ENCODE measurements around the gene DDO. TPM values are rescaled to one million over a fixed set of nuclear protein-coding genes. Genes with fewer than 3 reads are reported as not detected.
"Not testable (repeated sequence)": the region's sequence is repeated elsewhere in the genome, so short reads cannot be mapped to it uniquely, and the experiment has no call there.

The DDO gene
- total RNA-seq, 1 experiment from 2014 or later: not detected

DNA sequence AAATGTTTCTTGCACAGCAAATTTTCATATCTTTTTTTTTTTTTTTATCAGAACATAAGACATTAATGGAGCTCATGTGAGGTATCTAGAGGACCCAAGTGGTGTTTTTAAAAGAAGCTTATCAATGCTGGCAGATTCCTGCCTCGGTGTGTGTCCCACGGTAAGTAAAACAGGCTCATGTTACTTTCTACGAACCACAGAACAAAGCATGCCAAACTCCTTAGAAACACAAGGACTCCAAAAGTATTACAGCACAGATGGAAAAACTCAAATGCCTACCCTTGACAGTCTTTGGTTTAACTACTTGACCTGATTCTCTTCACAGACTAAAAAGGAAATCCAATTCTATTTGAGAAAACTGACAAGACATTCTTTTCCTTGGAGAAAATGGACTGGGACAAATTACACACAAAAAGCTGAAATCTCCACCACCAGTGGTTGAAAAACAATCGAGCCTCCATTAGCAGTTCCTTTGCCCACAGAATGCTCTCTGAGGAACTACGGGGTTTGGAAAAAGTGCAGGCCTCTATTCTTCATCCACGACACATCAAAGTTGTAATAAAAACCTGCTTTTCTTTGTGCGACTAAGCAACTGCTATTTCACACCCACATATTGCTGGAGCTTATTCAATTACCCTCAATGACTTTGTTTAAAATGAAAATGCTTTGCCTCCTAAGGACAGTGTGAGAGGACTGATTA is 62.7 kb downstream of the DDO start:
- DNase-seq: no peak
- H3K36me3 ChIP-seq (replicated peaks; ENCODE audit: control insufficient read depth, insufficient read depth, low read length): no peaks in the 10 kb centered on the region
- H3K4me3 ChIP-seq (ENCODE audit: insufficient read depth, low read depth, low read length): no peak overlapping the region
- peaks cover 13% of the 10 kb centered on the region for H3K27me3 ChIP-seq (ENCODE audit: control insufficient read depth, insufficient read depth, low read length)

DNA sequence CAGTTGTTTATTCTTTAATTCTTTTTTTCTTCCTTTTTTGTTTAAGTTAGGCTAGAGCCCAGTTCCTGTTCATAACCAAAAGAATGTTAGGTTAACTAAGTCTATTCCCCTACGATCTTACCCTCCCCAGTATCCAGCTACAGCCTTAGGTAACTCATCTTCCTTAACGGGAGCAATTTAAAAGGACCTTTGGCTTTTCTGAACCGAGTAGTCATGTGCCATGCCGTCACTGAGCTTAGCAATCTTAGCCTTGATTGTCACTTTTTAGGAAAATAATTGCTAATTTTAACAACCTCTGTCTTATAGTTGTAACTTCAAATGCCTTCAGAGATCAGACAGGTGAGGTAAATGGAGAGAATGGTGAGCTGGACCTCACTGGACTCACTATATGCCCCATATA is 63.4 kb downstream of the DDO start:
- Histone ChIP-seq H3K36me3 (replicated peaks; ENCODE audit: control insufficient read depth, insufficient read depth, low read length) (no peaks in the 10 kb centered on the region), H3K4me3 (ENCODE audit: insufficient read depth, low read depth, low read length) (no peak overlapping the region), H3K27me3 (ENCODE audit: control insufficient read depth, insufficient read depth, low read length) (peaks cover 6% of the 10 kb centered on the region)
- no peak for DNase-seq

DNA sequence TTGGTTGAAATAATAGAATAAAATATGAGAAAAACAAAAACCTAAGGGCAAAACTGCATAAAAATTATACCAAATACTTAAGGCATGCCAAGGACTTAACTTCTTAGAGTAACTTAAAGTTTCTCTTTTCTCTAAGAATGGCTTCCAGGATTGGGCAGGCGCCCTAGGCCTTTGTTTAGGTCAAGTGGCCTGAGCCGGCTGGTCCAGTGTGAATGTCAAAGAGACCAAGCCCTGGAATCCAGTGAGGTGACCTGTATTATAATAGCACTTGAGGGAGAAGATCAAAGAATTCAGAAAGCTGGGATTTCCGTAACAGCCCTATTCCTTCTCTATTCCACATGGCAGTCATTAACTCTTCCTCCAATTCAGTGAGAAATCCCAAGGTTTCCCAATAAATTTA is 63.8 kb downstream of the DDO start:
- Histone ChIP-seq H3K4me3 (ENCODE audit: insufficient read depth, low read depth, low read length) (no peak overlapping the region), H3K27me3 (ENCODE audit: control insufficient read depth, insufficient read depth, low read length) (peaks cover 2% of the 10 kb centered on the region), H3K36me3 (replicated peaks; ENCODE audit: control insufficient read depth, insufficient read depth, low read length) (no peaks in the 10 kb centered on the region)
- no peak for DNase-seq

DNA sequence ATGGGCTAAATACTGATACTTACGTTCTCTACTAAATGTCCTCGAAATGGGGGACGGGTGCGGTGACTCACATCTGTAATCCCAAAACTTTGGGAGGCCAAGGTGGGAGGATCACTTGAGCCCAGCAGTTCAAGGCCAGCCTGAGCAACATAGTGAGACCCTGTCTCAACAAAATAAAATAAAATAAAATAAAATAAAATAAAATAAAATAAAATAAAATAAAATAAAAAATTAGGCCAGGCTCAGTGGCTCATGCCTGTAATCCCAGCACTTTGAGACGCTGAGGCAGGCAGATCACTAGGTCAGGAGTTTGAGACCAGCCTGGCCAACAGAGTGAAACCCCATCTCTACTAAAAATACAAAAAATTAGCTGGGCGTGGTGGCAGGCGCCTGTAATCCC is 64.8 kb downstream of the DDO start:
- H3K27me3 ChIP-seq (ENCODE audit: control insufficient read depth, insufficient read depth, low read length); H3K4me3 ChIP-seq (ENCODE audit: insufficient read depth, low read depth, low read length); H3K36me3 ChIP-seq (replicated peaks; ENCODE audit: control insufficient read depth, insufficient read depth, low read length); DNase-seq: not testable (repeated sequence)

DNA sequence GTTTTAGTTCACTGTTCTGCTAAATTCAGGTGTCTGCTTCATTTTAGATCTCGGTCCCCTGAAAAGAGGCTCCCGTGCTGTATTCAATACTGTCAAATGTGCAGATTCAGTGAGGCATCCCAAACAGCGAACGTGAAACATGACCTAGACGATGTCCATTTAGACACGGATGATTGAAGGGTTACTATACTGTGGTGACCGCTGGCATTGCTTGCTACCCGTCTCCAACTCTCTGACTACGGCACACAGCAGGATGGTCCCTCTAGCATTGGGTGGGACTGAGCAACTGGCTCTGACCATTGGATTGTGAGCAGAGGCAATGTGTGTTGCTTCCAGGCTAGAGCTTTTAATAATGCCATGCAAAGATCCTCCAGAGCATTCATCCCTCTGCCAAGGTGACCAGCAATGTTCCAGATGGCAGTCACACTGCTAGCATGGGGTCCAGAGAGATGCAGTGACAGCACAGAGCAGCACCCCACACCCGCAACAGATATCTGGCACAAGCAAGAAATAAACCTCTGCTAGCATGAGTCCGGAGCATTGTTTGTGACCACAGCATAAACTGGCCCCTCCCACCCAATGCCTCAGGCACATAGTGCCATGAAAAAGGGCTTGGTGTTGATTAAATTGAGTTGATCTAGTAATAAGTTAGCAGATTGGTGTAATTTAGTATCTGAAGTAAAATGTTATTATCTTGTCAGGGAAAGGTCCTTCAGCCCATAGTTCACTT is 66.2 kb downstream of the DDO start:
- no peaks in the 10 kb centered on the region for H3K36me3 ChIP-seq (replicated peaks; ENCODE audit: control insufficient read depth, insufficient read depth, low read length)
- no peaks in the 10 kb centered on the region for H3K27me3 ChIP-seq (ENCODE audit: control insufficient read depth, insufficient read depth, low read length)
- no peak overlapping the region for H3K4me3 ChIP-seq (ENCODE audit: insufficient read depth, low read depth, low read length)
- DNase-seq: no peak

DNA sequence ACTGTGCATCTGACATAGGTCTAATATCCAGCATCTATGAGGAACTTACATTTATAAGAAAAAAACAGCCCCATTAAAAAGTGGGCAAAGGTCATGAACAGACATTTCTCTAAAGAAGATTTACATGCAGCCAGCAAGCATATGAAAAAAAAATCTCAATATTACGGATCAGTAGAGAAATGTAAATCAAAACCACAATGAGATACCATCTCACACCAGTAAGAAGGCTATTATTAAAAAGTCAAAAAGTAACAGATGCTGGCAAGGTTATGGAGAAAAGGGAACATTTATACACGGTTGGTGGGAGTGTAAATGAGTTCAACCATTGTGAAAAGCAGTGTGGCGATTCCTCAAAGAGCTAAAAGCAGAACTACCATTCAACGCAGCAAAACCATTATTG is 70.3 kb downstream of the DDO start:
- no peaks in the 10 kb centered on the region for H3K27me3 ChIP-seq (ENCODE audit: control insufficient read depth, insufficient read depth, low read length)
- DNase-seq: no peak
- H3K36me3 ChIP-seq (replicated peaks; ENCODE audit: control insufficient read depth, insufficient read depth, low read length): no peaks in the 10 kb centered on the region
- H3K4me3 ChIP-seq (ENCODE audit: insufficient read depth, low read depth, low read length): no peak overlapping the region

DNA sequence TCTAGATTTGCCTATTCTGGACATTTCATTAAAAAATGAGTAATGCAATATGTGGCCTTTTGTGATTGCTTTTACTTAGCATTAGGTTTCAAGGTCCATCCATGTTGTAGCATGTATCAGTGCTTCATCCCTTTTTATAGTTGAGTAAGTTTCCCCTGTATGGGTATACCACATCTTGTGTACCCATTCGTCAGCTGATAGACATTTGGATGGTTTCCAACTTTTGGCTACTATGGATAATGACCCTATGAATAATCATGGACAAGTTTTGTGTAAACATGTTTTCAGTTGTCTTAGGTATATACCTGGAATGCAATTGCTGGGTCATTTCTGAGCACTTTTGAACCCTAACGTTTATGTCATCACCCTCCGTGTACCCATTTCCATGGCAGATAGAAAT is 72.6 kb downstream of the DDO start:
- Histone ChIP-seq H3K36me3 (replicated peaks; ENCODE audit: control insufficient read depth, insufficient read depth, low read length) (no peaks in the 10 kb centered on the region), H3K27me3 (ENCODE audit: control insufficient read depth, insufficient read depth, low read length) (no peaks in the 10 kb centered on the region), H3K4me3 (ENCODE audit: insufficient read depth, low read depth, low read length) (no peak overlapping the region)
- DNase-seq: no peak

Other genes with a start within 250 kb of the DDO start
- 15.3 and 17.6 TPM in 2 replicates for gene WASF1, start 235.9 kb downstream of the DDO start, total RNA-seq (2014; rRNA removed; shearing (Covaris generic))
- 23.1 and 32.6 TPM in 2 replicates for gene CDC40, start 235.1 kb downstream of the DDO start, total RNA-seq (2014; rRNA removed; shearing (Covaris generic))
- gene METTL24, start 57.2 kb downstream of the DDO start, total RNA-seq (2014; rRNA removed; shearing (Covaris generic)): 0.41 and 0.69 TPM in 2 replicates
- not detected in 2 replicates for gene SLC22A16, start 61.0 kb upstream of the DDO start, total RNA-seq (2014; rRNA removed; shearing (Covaris generic))

All from H7 (cell line).